Ovary (tissue), 9 donors: ENCODE measurements around the gene HBD. TPM values are rescaled to one million over a fixed set of nuclear protein-coding genes. Genes with fewer than 3 reads are reported as not detected.

Source experiments
- DNase-seq, 5 donors: peaks; one replicate each; pipeline ENCODE4 v3.0.0-alpha.2; 2019 to 2020
- H3K27ac ChIP-seq, 2 donors: fragments of 200-600 bp; one replicate each; pipeline versions ENCODE4 v1.5.1 to v1.8.0; 2019 to 2022
- H3K27me3 ChIP-seq: fragments of 200-600 bp; one replicate; pipeline ENCODE4 v1.8.0; 2022
- H3K36me3 ChIP-seq: fragments of 200-600 bp; sonication (generic); one replicate; pipeline ENCODE4 v1.5.1; 2019
- H3K4me1 ChIP-seq: one replicate; pipeline ENCODE4 v1.8.1; 2013; ENCODE audit warnings: mild to moderate bottlenecking, moderate library complexity; ENCODE audit not compliant: insufficient read depth
- H3K4me3 ChIP-seq: fragments of 200-600 bp; sonication (generic); one replicate; pipeline ENCODE4 v1.5.1; 2017
- H3K9me3 ChIP-seq, 2 donors: fragments of 200-600 bp in 1 of 2; sonication (generic) in 1 of 2; one replicate each; pipeline versions ENCODE4 v1.5.1 to v1.8.1; 2013 to 2019; ENCODE audit warnings: mild to moderate bottlenecking in 1 of 2, moderate library complexity in 1 of 2
- CTCF ChIP-seq, 3 donors: fragments of 450-650 bp in 2 of 3; fragments of 200-600 bp in 1 of 3; IDR thresholded peaks; one replicate each; pipeline versions ENCODE4 v1.5.1 to v1.8.0; 2016 to 2022; ENCODE audit warnings: antibody characterized with exemption in 3 of 3, mild to moderate bottlenecking in 1 of 3
- EP300 ChIP-seq: sonication (generic); formaldehyde crosslinking; IDR thresholded peaks from one replicate; pipeline ENCODE4 v1.6.1; 2017; ENCODE audit warnings: antibody characterized with exemption
- POLR2A ChIP-seq: fragments of 450-650 bp; IDR thresholded peaks from one replicate; pipeline ENCODE4 v1.6.1; 2017; ENCODE audit warnings: antibody characterized with exemption, mild to moderate bottlenecking, moderate library complexity
- WGBS, 3 donors: extraction: QIAGEN DNeasy Blood & Tissue Kit in 1 of 3; methylation state at CpG; one replicate each; pipeline versions ENCODE4 v1.1.5 to v1.1.7; 2013 to 2017; 5-methylcytosine and 5-hydroxymethylcytosine counted together
- intact Hi-C, 4 donors: fragments of 100-400 bp; cut with DNase I; formaldehyde crosslinking; loops; one replicate each; pipeline versions ENCODE4 v1.11.0 to v1.15.1; 2022 to 2023
- polyA plus RNA-seq, 2 donors: library from polyadenylated mRNA; stranded (reverse); fragments of 200-250 nt in 1 of 2; fragments of 350-450 nt in 1 of 2; fragmentation: Illumina TruSeq in 1 of 2; extraction: RNeasy Lipid Tissue Mini Kit (QIAGEN cat#74804) in 1 of 2; gene quantifications; one replicate each; pipeline ENCODE4 v1.2.3, GENCODE V29; 2013 to 2014
- total RNA-seq, 7 donors: library from RNA; depleted of rRNA in 2 of 7; stranded (reverse); fragments of >200 nt in 2 of 7; fragmentation: NEBNext Ultra II Directional in 3 of 7; extraction: Animal tissue kit (Norgen Biotek cat#: 25700) in 3 of 7; gene quantifications; one replicate each; pipeline versions ENCODE4 v1.1.0 to v1.2.4, GENCODE V29; 2016 to 2023
- donor health status: DM: no; HTN: no; CAD: no; lungs with moderate emphysema.
- donor health status: DM: no; HTN: no; CAD: no.
- donor health status: Bipolar disorder and iron deficiency.
- donor health status: DM: yes; HTN: yes; CAD: no.
- donor health status: DM: no; HTN: no; CAD: no.
- donor health status: DM: yes; HTN: yes; CAD: no.

The HBD gene
- total and polyA plus RNA-seq, 9 donors, result 2.4 to 3.2 TPM; not detected in 7

- no peak overlapping the region for H3K4me3 ChIP-seq
- H3K9me3 ChIP-seq, result no peaks in the 10 kb centered on the region
- intact Hi-C loops, result no loop called here
- no peak overlapping the region for H3K27ac ChIP-seq
- peak; percentile 55 to 81 (median 66) for DNase-seq
- WGBS, 3 donors, result 33 to 39% (median 36%) methylated on average over 3 of the region's 3 CpGs
- TF ChIP-seq EP300 (no peak), CTCF (IDR thresholded peaks at IDR 0.05) (no peak), POLR2A (no peak)
- no peaks in the 10 kb centered on the region for H3K36me3 ChIP-seq
- no peaks in the 10 kb centered on the region for H3K27me3 ChIP-seq
- H3K4me1 ChIP-seq, result peaks cover 2% of the 10 kb centered on the region
These were observed 46.4 kb upstream of the HBD start for GRCh38 chr11:5280582-5281102.

- peaks cover 2% of the 10 kb centered on the region for H3K4me1 ChIP-seq
- no peak overlapping the region for H3K4me3 ChIP-seq
- H3K27ac ChIP-seq, result no peak overlapping the region
- DNase-seq, result no peak
- H3K27me3 ChIP-seq, result no peaks in the 10 kb centered on the region
- intact Hi-C loops, result loop anchor here in 1 of 4 donors (10.0 kb wide), 1 partner anchor 355 kb away; no protein-coding TSS in a partner anchor
- H3K36me3 ChIP-seq, result no peaks in the 10 kb centered on the region
- no peak for TF ChIP-seq POLR2A
- no peak for TF ChIP-seq CTCF (IDR thresholded peaks at IDR 0.05)
- no peak for TF ChIP-seq EP300
- H3K9me3 ChIP-seq, result no peaks in the 10 kb centered on the region
- WGBS, 3 donors, result 76 to 87% (median 82%) methylated on average over 4 of the region's 4 CpGs
These were observed 45.3 kb upstream of the HBD start for GRCh38 chr11:5279471-5280090.

GRCh38 chr11:5277807-5278382 lies 43.6 kb upstream of the HBD start:
- TF ChIP-seq CTCF (IDR thresholded peaks at IDR 0.05), result no peak
- no peak for TF ChIP-seq POLR2A
- no peak for TF ChIP-seq EP300
- peaks cover 2% of the 10 kb centered on the region for H3K4me1 ChIP-seq
- H3K27ac ChIP-seq, result no peak overlapping the region
- 72 to 83% (median 79%) methylated on average over 1 of the region's 1 CpG for WGBS, 3 donors
- no peak for DNase-seq
- H3K4me3 ChIP-seq, result no peak overlapping the region
- H3K9me3 ChIP-seq, result no peaks in the 10 kb centered on the region
- H3K36me3 ChIP-seq, result no peaks in the 10 kb centered on the region
- intact Hi-C loops, result loop anchor here in 1 of 4 donors (10.0 kb wide), 1 partner anchor 357 kb away; no protein-coding TSS in a partner anchor
- no peaks in the 10 kb centered on the region for H3K27me3 ChIP-seq

- DNase-seq, result no peak
- 88 to 93% (median 93%) methylated on average over 2 of the region's 2 CpGs for WGBS, 3 donors
- no peaks in the 10 kb centered on the region for H3K27me3 ChIP-seq
- TF ChIP-seq EP300 (no peak), CTCF (IDR thresholded peaks at IDR 0.05) (no peak), POLR2A (no peak)
- H3K9me3 ChIP-seq, result no peaks in the 10 kb centered on the region
- H3K27ac ChIP-seq, result no peak overlapping the region
- H3K4me1 ChIP-seq, result peaks cover 2% of the 10 kb centered on the region
- H3K4me3 ChIP-seq, result no peak overlapping the region
- intact Hi-C loops, result loop anchor here in 1 of 4 donors (10.0 kb wide), 1 partner anchor 358 kb away; no protein-coding TSS in a partner anchor
- no peaks in the 10 kb centered on the region for H3K36me3 ChIP-seq
These were observed 42.4 kb upstream of the HBD start for GRCh38 chr11:5276697-5277096.
